PC-3 (cell line): Measurements from ENCODE around the gene TNKS1BP1. TPM values are rescaled to one million over a fixed set of nuclear protein-coding genes. Genes with fewer than 3 reads are reported as not detected.

ENCODE experiments used
- ATAC-seq: fragments of 200-7000 bp; cut with Tn5 transposase; 2 replicates; pipeline ENCODE4 v1.9.1; 2020; ENCODE audit warnings: mild to moderate bottlenecking, moderate library complexity
- BruUV-seq: library from RNA; stranded (reverse); fragments of 400-500 nt; replicated peaks from 2 replicates; lab custom pipeline; 2021; lab: Mats Ljungman, UMichigan
- CTCF ChIA-PET: fragments of 300-600 bp; sonication (Branson Sonifier 250); formaldehyde crosslinking; loops from one replicate; lab custom pipeline; 2022; ENCODE audit warnings: antibody characterized with exemption; lab: Charles Lee
- POLR2A ChIA-PET: fragments of 300-600 bp; sonication (Branson Sonifier 250); formaldehyde crosslinking; loops from one replicate; lab custom pipeline; 2022; ENCODE audit warnings: antibody characterized with exemption; ENCODE audit not compliant: unreplicated experiment; lab: Charles Lee
- DNase-seq: peaks from one replicate; pipeline ENCODE4 v3.0.0-alpha.2; 2015
- H2AFZ ChIP-seq: fragments of 300-600 bp; sonication (generic); 2 replicates; pipeline ENCODE4 v1.6.0; 2016; ENCODE audit warnings: antibody characterized with exemption, low read length
- H3F3A ChIP-seq: fragments of 300-600 bp; sonication (generic); one replicate; pipeline ENCODE4 v1.6.0; 2017; ENCODE audit warnings: antibody characterized with exemption, low read length, control low read depth, mild to moderate bottlenecking; ENCODE audit not compliant: unreplicated experiment
- H3K27ac ChIP-seq: fragments of 300-600 bp; sonication (generic); 2 replicates; pipeline ENCODE4 v1.5.1; 2016; ENCODE audit warnings: mild to moderate bottlenecking, low read length
- H3K27me3 ChIP-seq: fragments of 300-600 bp; sonication (generic); 2 replicates; pipeline ENCODE4 v1.6.1; 2016; ENCODE audit warnings: low read length, mixed read lengths
- H3K36me3 ChIP-seq: fragments of 300-600 bp; sonication (generic); 2 replicates; pipeline ENCODE4 v1.6.1; 2016; ENCODE audit warnings: low read depth, mixed run types, low read length, mixed read lengths
- H3K4me1 ChIP-seq: fragments of 300-600 bp; sonication (generic); 2 replicates; pipeline ENCODE4 v1.5.1; 2016; ENCODE audit warnings: low read length; ENCODE audit not compliant: insufficient read depth
- H3K4me2 ChIP-seq: fragments of 300-600 bp; sonication (generic); 2 replicates; pipeline ENCODE4 v1.6.0; 2016; ENCODE audit warnings: low read length
- H3K4me3 ChIP-seq: fragments of 300-600 bp; sonication (generic); 2 replicates; pipeline ENCODE4 v1.5.1; 2016; ENCODE audit warnings: mild to moderate bottlenecking, low read length, mixed read lengths
- H3K79me2 ChIP-seq: fragments of 300-600 bp; sonication (generic); 2 replicates; pipeline ENCODE4 v1.6.1; 2017; ENCODE audit warnings: low read length, mixed read lengths
- H3K9ac ChIP-seq: fragments of 300-600 bp; sonication (generic); 2 replicates; pipeline ENCODE4 v1.6.0; 2016; ENCODE audit warnings: mild to moderate bottlenecking, low read length
- H3K9me2 ChIP-seq: fragments of 300-600 bp; sonication (generic); replicated peaks from 2 replicates; pipeline ENCODE4 v1.6.1; 2016; ENCODE audit warnings: mixed run types, low read length, mixed read lengths
- H3K9me3 ChIP-seq: fragments of 300-600 bp; sonication (generic); 2 replicates; pipeline ENCODE4 v1.6.1; 2016; ENCODE audit warnings: low read length, mixed read lengths
- H4K20me1 ChIP-seq: fragments of 300-600 bp; sonication (generic); 2 replicates; pipeline ENCODE4 v1.6.1; 2016; ENCODE audit warnings: low read length, mixed read lengths
- EZH2 ChIP-seq: fragments of 300-600 bp; sonication (generic); IDR thresholded peaks from one replicate; pipeline ENCODE4 v1.6.1; 2017; ENCODE audit warnings: antibody characterized with exemption, mild to moderate bottlenecking, low read length; ENCODE audit not compliant: unreplicated experiment
- EZH2phosphoT487 ChIP-seq: fragments of 300-600 bp; sonication (generic); IDR thresholded peaks from 2 replicates; pipeline ENCODE4 v1.6.1; 2018; ENCODE audit warnings: mild to moderate bottlenecking, antibody characterized with exemption, low read length, borderline replicate concordance
- intact Hi-C: fragments of 100-400 bp; cut with micrococcal nuclease; formaldehyde crosslinking; loops from 2 replicates; pipeline ENCODE4 v1.9.0; 2023
- total RNA-seq: library from RNA; depleted of rRNA; stranded (reverse); fragments of >200 nt; gene quantifications from 2 replicates; pipeline ENCODE4 v1.2.3, GENCODE V29; 2014
- TF ChIP-seq, protein P1 (sequence below): fragments of 300-600 bp; sonication (generic); conservative IDR thresholded peaks from 2 replicates; pipeline ENCODE4 v1.5.1; 2017; ENCODE audit warnings: antibody characterized with exemption, low read depth, mild to moderate bottlenecking, low read length

The TNKS1BP1 gene
- total RNA-seq, 1 experiment from 2014 or later, result 89.6 TPM

DNA sequence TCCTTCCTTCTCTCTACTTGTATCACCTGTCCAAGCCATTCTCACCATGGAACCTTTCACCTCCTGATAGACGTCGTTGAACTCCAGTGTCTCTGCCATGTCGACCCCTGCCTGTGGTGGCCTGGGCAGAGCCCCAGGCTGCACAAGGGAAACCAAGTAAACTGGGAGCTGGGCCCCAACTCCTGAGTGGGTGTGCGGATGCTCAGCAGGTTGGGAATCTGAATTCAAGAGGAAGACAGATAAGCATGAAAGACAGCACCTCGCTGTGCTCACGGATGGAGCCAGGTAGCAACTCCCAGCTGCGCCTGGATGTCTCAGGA is 10.2 kb upstream of the TNKS1BP1 start:
- peak overlapping the region; percentile 96 for H3K9ac ChIP-seq
- H3K9me3 ChIP-seq, result no peaks in the 10 kb centered on the region
- peaks cover 40% of the 10 kb centered on the region for H3K36me3 ChIP-seq
- H3K4me3 ChIP-seq, result peak overlapping the region; percentile 87
- no TSS peak for BruUV-seq
- H3K4me2 ChIP-seq, result peak overlapping the region; percentile 98
- no peak for TF ChIP-seq EZH2
- TF ChIP-seq EZH2phosphoT487, result no peak
- TF ChIP-seq, protein P1, sequence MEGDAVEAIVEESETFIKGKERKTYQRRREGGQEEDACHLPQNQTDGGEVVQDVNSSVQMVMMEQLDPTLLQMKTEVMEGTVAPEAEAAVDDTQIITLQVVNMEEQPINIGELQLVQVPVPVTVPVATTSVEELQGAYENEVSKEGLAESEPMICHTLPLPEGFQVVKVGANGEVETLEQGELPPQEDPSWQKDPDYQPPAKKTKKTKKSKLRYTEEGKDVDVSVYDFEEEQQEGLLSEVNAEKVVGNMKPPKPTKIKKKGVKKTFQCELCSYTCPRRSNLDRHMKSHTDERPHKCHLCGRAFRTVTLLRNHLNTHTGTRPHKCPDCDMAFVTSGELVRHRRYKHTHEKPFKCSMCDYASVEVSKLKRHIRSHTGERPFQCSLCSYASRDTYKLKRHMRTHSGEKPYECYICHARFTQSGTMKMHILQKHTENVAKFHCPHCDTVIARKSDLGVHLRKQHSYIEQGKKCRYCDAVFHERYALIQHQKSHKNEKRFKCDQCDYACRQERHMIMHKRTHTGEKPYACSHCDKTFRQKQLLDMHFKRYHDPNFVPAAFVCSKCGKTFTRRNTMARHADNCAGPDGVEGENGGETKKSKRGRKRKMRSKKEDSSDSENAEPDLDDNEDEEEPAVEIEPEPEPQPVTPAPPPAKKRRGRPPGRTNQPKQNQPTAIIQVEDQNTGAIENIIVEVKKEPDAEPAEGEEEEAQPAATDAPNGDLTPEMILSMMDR, result no peak
- no peaks in the 10 kb centered on the region for H4K20me1 ChIP-seq
- peak overlapping the region; percentile 51; the same call in 1 of the 2 replicates for H3K27ac ChIP-seq
- intact Hi-C loops, result loop anchor here (1.0 kb wide), 2 partner anchors 10 to 332 kb away; no protein-coding TSS in a partner anchor
- DNase-seq (no peak), ATAC-seq (no peak; the same call in 1 of the 2 replicates)
- H3K9me2 ChIP-seq, result no peaks in the 10 kb centered on the region
- no peaks in the 10 kb centered on the region for H3K27me3 ChIP-seq
- peaks cover 23% of the 10 kb centered on the region for H3K4me1 ChIP-seq
- H3K79me2 ChIP-seq, result peaks cover 51% of the 10 kb centered on the region
- POLR2A ChIA-PET, result interaction anchor here (1.1 kb wide), 1 partner anchor 24 kb away, joined by 4 read pairs; no protein-coding TSS in a partner anchor
- no peaks in the 10 kb centered on the region for H3F3A ChIP-seq
- CTCF ChIA-PET, result no interaction called here
- peak overlapping the region; percentile 83 for H2AFZ ChIP-seq

- no peak overlapping the region for H3K9ac ChIP-seq
- no peak for DNase-seq
- H3K9me3 ChIP-seq, result no peaks in the 10 kb centered on the region
- no peak overlapping the region for H3K27ac ChIP-seq
- intact Hi-C loops, result no loop called here
- no peaks in the 10 kb centered on the region for H3F3A ChIP-seq
- CTCF ChIA-PET, result no interaction called here
- H3K27me3 ChIP-seq, result no peaks in the 10 kb centered on the region
- no peak for ATAC-seq
- H4K20me1 ChIP-seq, result no peaks in the 10 kb centered on the region
- H3K4me1 ChIP-seq, result peaks cover 23% of the 10 kb centered on the region
- H3K79me2 ChIP-seq, result peaks cover 51% of the 10 kb centered on the region
- H3K4me3 ChIP-seq, result no peak overlapping the region
- TF ChIP-seq, protein P1, result no peak
- no peak for TF ChIP-seq EZH2
- TF ChIP-seq EZH2phosphoT487, result no peak
- H2AFZ ChIP-seq, result no peak overlapping the region
- BruUV-seq, result TSS peak; percentile 29
- no peaks in the 10 kb centered on the region for H3K9me2 ChIP-seq
- H3K4me2 ChIP-seq, result peak overlapping the region; percentile 98; the same call in 1 of the 2 replicates
- H3K36me3 ChIP-seq, result peaks cover 62% of the 10 kb centered on the region
- POLR2A ChIA-PET, result no interaction called here
These were observed 8.1 kb upstream of the TNKS1BP1 start for GRCh38 chr11:57332694-57333440.

DNA sequence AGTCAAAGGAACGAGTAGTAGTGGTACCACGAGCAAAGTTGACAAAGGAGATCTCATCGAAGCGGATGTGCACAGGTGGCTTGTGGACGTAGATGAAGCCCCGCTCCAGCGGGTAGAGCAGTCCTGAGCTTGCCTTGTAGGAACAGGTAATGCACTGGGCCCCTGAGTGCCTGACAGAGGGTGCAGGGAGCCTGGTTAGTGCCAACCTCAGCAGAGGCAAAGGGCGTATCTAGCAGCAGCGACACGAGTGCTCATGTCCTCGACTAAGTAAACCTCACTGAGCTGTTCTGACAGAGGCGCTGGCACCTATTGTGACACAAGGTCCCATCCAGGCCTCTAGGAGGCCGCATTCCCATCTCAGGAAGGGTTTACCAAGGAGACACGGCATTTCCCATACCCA is 7.0 kb upstream of the TNKS1BP1 start:
- Histone ChIP-seq H3K4me3 (no peak overlapping the region), H3K79me2 (peaks cover 51% of the 10 kb centered on the region), H4K20me1 (no peaks in the 10 kb centered on the region), H3K9me3 (no peaks in the 10 kb centered on the region), H3K27me3 (no peaks in the 10 kb centered on the region), H3K27ac (no peak overlapping the region), H3K36me3 (peaks cover 73% of the 10 kb centered on the region), H3F3A (no peaks in the 10 kb centered on the region), H3K9ac (no peak overlapping the region), H3K4me1 (peaks cover 27% of the 10 kb centered on the region), H3K9me2 (no peaks in the 10 kb centered on the region), H2AFZ (no peak overlapping the region), H3K4me2 (no peak overlapping the region)
- no TSS peak for BruUV-seq
- TF ChIP-seq EZH2 (no peak), EZH2phosphoT487 (no peak)
- TF ChIP-seq, protein P1, result no peak
- CTCF ChIA-PET, result no interaction called here
- intact Hi-C loops, result no loop called here
- ATAC-seq (no peak), DNase-seq (no peak)
- POLR2A ChIA-PET, result no interaction called here
